SK-N-SH treated with all-trans-retinoic acid at 6 μM for 48 hours (cell line): ENCODE measurements around the gene NCMAP.

Source experiments
- ARNTL ChIP-seq: fragments of 450-650 bp; formaldehyde crosslinking; IDR thresholded peaks from 2 replicates; pipeline ENCODE4 v1.5.0; 2020; ENCODE audit warnings: low read depth, mild to moderate bottlenecking, moderate library complexity, borderline replicate concordance
- OSR1 ChIP-seq: fragments of 250-450 bp; sonication (Bioruptor Pico); IDR thresholded peaks from 2 replicates; pipeline ENCODE4 v1.8.0; 2022; ENCODE audit warnings: moderate library complexity, mild to moderate bottlenecking, inconsistent platforms
- ZFP30 ChIP-seq: fragments of 450-650 bp; formaldehyde crosslinking; IDR thresholded peaks from 2 replicates; pipeline ENCODE4 v1.5.0; 2022; ENCODE audit warnings: mild to moderate bottlenecking, moderate library complexity
- ZNF565 ChIP-seq: fragments of 450-650 bp; formaldehyde crosslinking; conservative IDR thresholded peaks from 2 replicates; pipeline ENCODE4 v1.5.0; 2020; ENCODE audit warnings: low read depth, mild to moderate bottlenecking, moderate library complexity
- TF ChIP-seq, protein P1 (sequence below): fragments of 250-450 bp; sonication (Bioruptor Pico); IDR thresholded peaks from 2 replicates; pipeline ENCODE4 v1.8.0; 2020; ENCODE audit warnings: mild to moderate bottlenecking, moderate library complexity, borderline replicate concordance
- TF ChIP-seq, protein P2 (sequence below): fragments of 250-450 bp; sonication (Bioruptor Pico); IDR thresholded peaks from 2 replicates; pipeline ENCODE4 v1.5.0; 2020; ENCODE audit warnings: mild to moderate bottlenecking, moderate library complexity

- TF ChIP-seq ARNTL (no peak), ZNF565 (CRISPR knock-in tag) (no peak), OSR1 (CRISPR knock-in tag) (no peak), ZFP30 (no peak)
- TF ChIP-seq, protein P1, sequence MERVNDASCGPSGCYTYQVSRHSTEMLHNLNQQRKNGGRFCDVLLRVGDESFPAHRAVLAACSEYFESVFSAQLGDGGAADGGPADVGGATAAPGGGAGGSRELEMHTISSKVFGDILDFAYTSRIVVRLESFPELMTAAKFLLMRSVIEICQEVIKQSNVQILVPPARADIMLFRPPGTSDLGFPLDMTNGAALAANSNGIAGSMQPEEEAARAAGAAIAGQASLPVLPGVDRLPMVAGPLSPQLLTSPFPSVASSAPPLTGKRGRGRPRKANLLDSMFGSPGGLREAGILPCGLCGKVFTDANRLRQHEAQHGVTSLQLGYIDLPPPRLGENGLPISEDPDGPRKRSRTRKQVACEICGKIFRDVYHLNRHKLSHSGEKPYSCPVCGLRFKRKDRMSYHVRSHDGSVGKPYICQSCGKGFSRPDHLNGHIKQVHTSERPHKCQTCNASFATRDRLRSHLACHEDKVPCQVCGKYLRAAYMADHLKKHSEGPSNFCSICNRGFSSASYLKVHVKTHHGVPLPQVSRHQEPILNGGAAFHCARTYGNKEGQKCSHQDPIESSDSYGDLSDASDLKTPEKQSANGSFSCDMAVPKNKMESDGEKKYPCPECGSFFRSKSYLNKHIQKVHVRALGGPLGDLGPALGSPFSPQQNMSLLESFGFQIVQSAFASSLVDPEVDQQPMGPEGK (CRISPR knock-in tag): no peak
- TF ChIP-seq, protein P2, sequence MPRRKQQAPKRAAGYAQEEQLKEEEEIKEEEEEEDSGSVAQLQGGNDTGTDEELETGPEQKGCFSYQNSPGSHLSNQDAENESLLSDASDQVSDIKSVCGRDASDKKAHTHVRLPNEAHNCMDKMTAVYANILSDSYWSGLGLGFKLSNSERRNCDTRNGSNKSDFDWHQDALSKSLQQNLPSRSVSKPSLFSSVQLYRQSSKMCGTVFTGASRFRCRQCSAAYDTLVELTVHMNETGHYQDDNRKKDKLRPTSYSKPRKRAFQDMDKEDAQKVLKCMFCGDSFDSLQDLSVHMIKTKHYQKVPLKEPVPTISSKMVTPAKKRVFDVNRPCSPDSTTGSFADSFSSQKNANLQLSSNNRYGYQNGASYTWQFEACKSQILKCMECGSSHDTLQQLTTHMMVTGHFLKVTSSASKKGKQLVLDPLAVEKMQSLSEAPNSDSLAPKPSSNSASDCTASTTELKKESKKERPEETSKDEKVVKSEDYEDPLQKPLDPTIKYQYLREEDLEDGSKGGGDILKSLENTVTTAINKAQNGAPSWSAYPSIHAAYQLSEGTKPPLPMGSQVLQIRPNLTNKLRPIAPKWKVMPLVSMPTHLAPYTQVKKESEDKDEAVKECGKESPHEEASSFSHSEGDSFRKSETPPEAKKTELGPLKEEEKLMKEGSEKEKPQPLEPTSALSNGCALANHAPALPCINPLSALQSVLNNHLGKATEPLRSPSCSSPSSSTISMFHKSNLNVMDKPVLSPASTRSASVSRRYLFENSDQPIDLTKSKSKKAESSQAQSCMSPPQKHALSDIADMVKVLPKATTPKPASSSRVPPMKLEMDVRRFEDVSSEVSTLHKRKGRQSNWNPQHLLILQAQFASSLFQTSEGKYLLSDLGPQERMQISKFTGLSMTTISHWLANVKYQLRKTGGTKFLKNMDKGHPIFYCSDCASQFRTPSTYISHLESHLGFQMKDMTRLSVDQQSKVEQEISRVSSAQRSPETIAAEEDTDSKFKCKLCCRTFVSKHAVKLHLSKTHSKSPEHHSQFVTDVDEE (CRISPR knock-in tag): no peak
These were observed at the start of gene NCMAP for GRCh38 chr1:24555591-24556413.
